Neural cell (in vitro differentiated cells): ENCODE data around the gene BRICD5.

ENCODE experiments used
- EP300 ChIP-seq: fragments of 450-650 bp; conservative IDR thresholded peaks from 2 replicates; pipeline ENCODE4 v1.6.1; 2014; ENCODE audit warnings: antibody characterized with exemption, mild to moderate bottlenecking, moderate library complexity; ENCODE audit not compliant: poor library complexity, severe bottlenecking
- EZH2 ChIP-seq: fragments of 200-600, 300-800 bp; shearing (Covaris generic), sonication (generic); IDR thresholded peaks from 2 replicates; pipeline ENCODE4 v1.6.1; 2014; ENCODE audit warnings: antibody characterized with exemption, low read length, borderline replicate concordance, mild to moderate bottlenecking; ENCODE audit not compliant: insufficient read depth, poor library complexity, severe bottlenecking
- POLR2AphosphoS5 ChIP-seq: IDR thresholded peaks from 2 replicates; pipeline ENCODE4 v1.6.1; 2012
- SMC3 ChIP-seq: fragments of 450-650 bp; conservative IDR thresholded peaks from 2 replicates; pipeline ENCODE4 v1.6.1; 2014; ENCODE audit warnings: antibody characterized with exemption, mild to moderate bottlenecking, moderate library complexity; ENCODE audit not compliant: poor library complexity
- TAF1 ChIP-seq: IDR thresholded peaks from 2 replicates; pipeline ENCODE4 v1.6.1; 2012; ENCODE audit warnings: low read depth
- TF ChIP-seq, protein P1 (sequence below): fragments of 450-650 bp; IDR thresholded peaks from 2 replicates; pipeline ENCODE4 v1.5.1; 2014; ENCODE audit warnings: antibody characterized with exemption, mild to moderate bottlenecking, moderate library complexity; ENCODE audit not compliant: poor library complexity, severe bottlenecking

DNA sequence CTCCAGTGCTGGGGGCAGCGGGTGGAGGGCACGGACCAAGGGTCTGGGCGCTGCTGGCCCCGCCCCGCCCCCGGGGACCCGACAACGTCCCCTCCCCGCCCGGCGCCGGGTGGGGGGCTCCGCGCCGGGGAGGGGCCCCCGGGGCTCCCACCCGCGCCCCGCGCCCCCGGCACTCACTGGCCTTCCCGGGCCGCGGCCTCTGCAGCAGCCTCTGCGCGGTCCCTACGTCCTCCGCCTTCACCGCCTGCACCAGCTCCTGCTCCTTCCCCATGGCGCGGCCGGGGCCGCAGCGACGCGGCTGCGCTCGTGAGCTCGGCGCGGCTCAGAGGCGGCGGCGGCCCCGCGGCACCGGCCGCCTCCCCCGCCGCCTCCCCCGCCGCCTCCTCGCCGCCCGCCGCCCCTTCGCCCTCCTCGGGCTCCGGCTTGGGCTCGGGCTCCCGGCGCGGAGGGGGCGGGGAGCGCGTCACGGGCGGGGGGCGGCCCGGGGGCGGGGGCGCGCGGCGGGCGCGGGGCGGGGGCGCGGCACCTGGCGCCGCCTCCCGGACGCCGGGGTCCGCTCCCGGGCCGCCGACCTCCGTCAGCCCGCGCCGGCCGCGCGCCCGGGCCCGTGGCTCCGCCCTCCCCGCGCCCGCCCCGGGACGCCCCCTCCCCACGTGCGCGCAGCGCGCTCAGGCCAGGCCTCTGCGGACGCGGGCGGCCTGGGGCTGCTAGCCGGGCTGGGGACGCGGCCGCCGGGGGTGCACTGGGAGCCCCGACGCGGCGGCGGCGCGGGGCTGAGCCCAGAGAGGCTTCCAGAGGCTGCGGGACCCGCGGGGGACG is 14.3 kb downstream of the BRICD5 start, which contains the start of gene CASKIN1:
- TF ChIP-seq EP300 = no peak
- TF ChIP-seq, protein P1, sequence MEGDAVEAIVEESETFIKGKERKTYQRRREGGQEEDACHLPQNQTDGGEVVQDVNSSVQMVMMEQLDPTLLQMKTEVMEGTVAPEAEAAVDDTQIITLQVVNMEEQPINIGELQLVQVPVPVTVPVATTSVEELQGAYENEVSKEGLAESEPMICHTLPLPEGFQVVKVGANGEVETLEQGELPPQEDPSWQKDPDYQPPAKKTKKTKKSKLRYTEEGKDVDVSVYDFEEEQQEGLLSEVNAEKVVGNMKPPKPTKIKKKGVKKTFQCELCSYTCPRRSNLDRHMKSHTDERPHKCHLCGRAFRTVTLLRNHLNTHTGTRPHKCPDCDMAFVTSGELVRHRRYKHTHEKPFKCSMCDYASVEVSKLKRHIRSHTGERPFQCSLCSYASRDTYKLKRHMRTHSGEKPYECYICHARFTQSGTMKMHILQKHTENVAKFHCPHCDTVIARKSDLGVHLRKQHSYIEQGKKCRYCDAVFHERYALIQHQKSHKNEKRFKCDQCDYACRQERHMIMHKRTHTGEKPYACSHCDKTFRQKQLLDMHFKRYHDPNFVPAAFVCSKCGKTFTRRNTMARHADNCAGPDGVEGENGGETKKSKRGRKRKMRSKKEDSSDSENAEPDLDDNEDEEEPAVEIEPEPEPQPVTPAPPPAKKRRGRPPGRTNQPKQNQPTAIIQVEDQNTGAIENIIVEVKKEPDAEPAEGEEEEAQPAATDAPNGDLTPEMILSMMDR = no peak
- no peak for TF ChIP-seq POLR2AphosphoS5
- no peak for TF ChIP-seq EZH2
- no peak for TF ChIP-seq TAF1
- no peak for TF ChIP-seq SMC3
